CD4-positive, alpha-beta T cell treated with Interleukin-15 for 1 hour (primary cell): ENCODE measurements around the gene ADK.
"Not testable (repeated sequence)": the region's sequence is repeated elsewhere in the genome, so short reads cannot be mapped to it uniquely, and the experiment has no call there.

Experiments
- DNase-seq: peaks from one replicate; pipeline ENCODE4 v3.0.0-alpha.2; 2020

Gene ADK

GRCh38 chr10:74307061-74307651, 156.1 kb downstream of the ADK start:
- no peak for DNase-seq

GRCh38 chr10:74310652-74311257, 159.7 kb downstream of the ADK start:
- no peak for DNase-seq

DNA sequence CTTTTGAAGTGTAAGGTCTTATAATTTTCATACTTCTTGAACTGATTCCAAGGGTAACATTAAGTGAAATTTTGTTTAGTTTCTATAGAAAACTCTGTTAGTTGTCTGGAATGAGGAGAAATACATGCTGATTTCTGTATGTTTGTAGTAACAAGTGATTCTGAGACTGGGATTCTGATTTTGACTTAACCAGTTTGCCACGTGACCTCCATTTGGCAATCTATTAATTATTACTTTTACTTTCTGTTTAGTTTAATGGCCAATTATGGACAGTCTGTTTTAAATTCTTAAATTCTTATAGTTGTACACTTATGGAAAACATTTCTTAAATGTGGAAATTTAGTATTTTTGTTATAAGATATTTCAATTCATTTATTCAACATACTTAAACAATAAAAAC, 163.1 kb downstream of the ADK start:
- DNase-seq = no peak

DNA sequence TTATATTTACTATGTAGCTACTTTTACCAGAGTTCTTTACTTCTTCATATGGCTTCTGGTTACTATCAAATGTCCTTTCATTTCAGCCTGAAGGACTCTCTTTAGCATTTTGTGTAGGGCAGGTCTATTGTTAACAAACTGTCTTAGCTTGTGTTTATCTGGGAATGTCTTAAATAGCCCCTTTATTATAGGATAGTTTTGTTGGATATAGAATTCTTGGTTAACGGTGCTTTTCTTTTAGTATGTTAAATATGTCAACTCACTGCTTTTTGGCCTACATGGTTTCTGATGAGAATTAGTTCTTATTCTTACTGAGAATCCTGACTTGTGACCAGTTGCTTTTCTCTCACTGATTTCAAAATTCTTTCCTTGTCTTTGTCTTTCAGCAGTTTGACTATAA, 169.0 kb downstream of the ADK start:
- DNase-seq = no peak

DNA sequence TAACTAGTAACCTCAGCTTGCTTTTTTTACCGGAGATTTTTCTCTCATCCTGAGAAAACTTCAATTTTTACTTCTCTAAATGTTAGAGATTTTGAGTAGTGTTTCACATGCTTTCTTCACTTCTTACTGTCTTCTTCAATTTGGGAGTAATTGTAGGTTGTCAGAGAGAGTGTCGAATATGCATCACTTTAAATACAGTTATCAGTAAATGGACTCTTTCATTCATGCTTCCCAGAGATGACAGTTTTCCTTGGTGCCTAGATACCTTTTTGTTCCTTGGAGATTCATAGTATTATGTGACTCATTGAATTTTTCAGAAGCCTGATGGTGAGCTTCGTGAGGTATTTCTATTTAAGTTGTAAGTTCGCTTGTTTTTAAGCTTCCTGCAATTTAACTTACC, 169.7 kb downstream of the ADK start:
- no peak for DNase-seq

GRCh38 chr10:74322141-74322540, 171.1 kb downstream of the ADK start:
- DNase-seq = no peak

- no peak for DNase-seq
These were observed 171.5 kb downstream of the ADK start for GRCh38 chr10:74322565-74322964.

GRCh38 chr10:74328388-74328787, 177.4 kb downstream of the ADK start:
- DNase-seq = peak; percentile 33

- no peak for DNase-seq
These were observed 178.9 kb downstream of the ADK start for GRCh38 chr10:74329873-74330272.

GRCh38 chr10:74330646-74331045, 179.6 kb downstream of the ADK start:
- DNase-seq = no peak

DNA sequence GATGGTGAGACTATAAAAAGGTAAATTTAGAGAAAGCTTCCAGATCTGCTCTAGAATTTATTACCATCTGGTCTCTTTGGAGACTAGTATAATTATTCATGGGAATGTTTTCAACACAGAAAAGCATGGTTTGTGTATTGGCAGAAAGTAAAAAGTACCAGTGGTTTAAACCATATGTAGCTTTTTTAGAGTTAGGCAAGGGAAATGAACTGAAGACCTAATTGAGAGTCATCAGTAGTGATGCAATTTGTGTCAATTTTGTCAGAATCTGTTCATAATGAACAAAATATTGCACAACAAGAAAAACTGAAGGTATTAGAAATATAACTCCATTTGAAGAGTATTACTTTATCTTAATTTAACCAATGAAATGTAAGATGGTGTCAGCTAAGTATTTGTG, 181.4 kb downstream of the ADK start:
- DNase-seq = no peak

DNA sequence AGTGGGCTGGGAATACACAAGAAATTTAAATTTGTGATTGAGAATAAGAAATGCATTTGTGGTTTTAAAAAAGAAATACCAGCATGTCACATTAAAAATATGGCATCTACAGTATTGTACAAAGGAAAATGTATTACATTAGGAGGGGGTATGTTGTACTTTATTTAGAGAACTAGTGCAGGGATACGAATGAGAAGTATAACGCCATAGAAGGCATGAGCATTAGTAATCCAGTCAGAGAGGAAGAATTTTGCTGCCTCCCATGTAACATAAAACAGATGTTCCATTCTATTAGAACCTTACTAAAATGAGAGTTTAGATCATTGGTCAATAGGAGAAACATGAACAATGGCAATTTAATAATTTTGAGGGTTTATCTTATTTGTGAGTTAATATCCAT, 182.2 kb downstream of the ADK start:
- no peak for DNase-seq

GRCh38 chr10:74334221-74334620, 183.2 kb downstream of the ADK start:
- DNase-seq = no peak

DNA sequence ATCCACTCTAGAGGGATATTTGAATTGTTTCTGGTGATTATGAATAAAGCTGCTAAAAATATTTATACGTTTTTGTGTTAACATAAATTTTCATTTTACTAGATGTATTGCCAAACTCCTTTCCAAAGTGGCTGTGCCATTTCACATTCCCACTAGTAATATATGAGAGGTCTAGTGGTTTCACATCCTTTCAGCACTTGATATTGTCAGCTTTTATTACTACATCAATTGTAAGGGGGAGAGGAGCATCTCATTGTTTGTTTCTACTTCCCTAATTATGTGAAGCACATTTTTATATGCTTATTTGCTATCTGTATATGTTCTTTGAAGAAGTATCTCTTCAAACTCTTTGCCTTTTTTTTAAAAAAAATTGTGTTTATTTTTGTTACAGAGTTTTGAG, 184.5 kb downstream of the ADK start:
- DNase-seq = no peak

DNA sequence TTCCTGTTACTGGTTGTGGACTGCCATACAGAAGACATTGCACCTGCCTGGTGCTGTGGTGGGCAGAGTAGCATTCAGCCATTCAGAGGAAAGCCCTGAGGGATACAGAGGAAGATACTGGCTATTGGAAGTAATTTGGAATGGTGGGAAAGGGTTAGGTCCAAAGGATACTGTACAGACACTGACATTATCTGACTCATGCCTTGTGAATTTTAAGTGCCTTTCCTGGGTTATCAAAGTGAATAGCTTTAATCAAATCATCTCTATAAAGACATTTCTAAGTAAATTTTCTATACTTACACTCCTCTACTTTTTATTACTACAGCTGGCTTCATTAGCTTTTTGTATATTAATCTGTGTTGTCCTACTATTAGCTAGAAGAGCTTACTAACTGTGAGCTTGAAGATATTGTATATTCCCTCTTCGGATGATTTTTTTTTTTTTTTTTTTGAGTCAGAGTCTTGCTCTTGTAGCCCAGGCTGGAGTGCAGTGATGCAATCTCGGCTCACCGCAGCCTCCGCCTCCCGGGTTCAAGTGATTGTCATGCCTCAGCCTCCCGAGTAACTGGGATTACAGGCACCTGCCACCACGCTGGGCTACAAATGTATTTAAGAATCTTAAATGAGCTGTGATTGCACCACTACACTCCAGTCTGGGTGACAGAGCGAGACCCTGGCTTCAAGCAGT, 186.5 kb downstream of the ADK start:
- no peak for DNase-seq

GRCh38 chr10:74342991-74343390, 192.0 kb downstream of the ADK start:
- DNase-seq = no peak

DNA sequence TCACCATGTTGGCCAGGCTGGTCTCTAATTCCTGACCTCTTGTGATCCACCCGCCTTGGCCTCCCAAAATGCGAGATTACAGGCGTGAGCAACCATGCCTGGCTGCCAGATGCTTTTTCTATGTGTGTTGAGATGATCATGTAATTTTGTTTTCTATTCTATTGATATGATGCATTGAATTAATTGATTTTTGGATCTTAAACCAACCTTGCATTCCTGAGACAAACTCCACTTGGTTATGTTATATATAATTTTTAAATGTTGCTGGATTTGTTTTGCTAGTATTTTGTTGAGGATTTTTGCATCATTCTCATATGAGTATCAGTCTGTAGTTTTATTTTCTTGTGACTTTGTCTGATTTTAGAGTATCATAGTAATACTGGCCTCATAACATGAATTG, 192.8 kb downstream of the ADK start:
- no peak for DNase-seq

DNA sequence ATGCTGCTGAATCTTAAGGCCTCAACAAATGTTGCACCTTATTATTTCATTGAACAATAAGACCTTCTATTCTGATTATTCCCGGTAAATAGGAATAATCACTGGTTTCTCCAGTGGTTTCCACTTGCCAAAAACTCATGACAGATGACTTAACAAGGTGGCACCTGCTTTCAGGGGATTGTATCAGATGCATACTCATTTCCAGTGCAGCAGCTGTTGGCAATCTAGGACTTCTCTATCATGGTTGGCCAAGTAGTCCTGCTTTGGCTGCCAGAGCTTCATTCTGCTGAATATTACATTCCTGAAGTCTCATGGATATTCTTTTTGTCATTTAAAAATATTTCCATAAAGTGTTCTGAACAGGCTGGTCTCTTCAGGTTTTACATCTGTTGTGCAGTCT, 193.3 kb downstream of the ADK start:
- DNase-seq = no peak

GRCh38 chr10:74347522-74347921, 196.5 kb downstream of the ADK start:
- no peak for DNase-seq

GRCh38 chr10:74353021-74353420, 202.0 kb downstream of the ADK start:
- not testable (repeated sequence) for DNase-seq

DNA sequence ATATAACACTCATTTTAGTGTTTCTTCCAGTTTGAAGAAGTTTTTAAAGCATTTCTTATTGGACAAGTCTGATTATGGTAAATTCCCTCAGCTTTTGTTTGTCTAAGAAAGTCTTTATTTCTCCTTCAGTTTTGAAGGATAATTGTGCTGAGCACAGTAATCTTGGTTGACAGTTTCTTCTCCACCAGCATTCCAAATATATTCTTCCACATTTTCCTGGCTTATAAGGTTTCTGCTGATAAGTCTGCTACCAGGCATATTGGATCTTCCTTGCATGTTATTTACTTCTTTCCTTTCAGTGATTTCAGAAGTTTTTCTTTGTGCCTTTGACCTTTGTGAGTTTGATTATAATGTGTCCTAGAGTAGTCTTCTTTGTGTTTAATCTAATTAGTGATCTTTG, 210.7 kb downstream of the ADK start:
- no peak for DNase-seq

DNA sequence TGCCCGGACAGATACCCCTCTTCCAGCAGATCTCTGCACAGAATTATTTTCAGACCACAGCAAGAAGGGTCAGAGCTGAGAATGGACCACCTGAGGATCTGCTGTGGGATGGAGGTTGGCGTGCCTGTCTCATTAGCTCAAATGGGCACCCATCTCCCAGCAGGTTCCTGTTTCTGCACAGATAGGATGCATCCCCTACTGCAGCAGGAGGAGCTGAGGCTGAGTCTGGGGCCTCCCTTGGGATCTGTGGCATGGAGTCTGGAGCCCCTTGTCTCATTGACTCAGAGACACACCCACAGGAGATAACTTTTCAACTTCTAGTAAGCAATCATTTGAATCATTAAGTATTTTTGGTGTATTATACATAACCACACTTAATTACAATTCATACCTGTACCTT, 212.7 kb downstream of the ADK start:
- DNase-seq = no peak

- no peak for DNase-seq
These were observed 214.1 kb downstream of the ADK start for GRCh38 chr10:74365109-74365508.

- DNase-seq = no peak
These were observed 220.7 kb downstream of the ADK start for GRCh38 chr10:74371696-74372095.

DNA sequence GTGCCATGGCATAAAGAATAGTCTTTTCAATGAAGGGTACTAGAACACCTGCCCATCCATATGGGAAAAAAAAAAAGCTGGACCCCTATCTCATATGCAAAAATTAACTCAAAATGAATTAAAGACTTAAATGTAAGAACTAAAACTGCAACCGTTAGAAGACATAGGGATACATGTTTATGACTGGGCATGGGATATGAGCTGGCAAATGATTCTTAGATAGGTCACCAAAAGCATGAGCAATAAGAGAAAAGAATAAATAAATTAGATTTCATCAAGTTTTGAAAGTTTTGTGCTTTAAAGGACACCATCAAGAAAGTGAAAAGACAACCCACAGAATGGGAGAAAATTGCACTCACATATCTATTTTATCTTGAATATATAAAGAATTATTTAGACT, 222.0 kb downstream of the ADK start:
- no peak for DNase-seq
